Upper lobe of right lung (tissue), 1 donor: Measurements from ENCODE around the gene GPR107. TPM values are rescaled to one million over a fixed set of nuclear protein-coding genes. Genes with fewer than 3 reads are reported as not detected.

Source experiments
- ATAC-seq: fragments of 200-7000 bp; cut with Tn5 transposase; one replicate; pipeline ENCODE4 v1.9.1; 2020; ENCODE audit warnings: mild to moderate bottlenecking, moderate library complexity
- DNase-seq: peaks from one replicate; pipeline ENCODE4 v3.0.0-alpha.2; 2020
- H3K27ac ChIP-seq: fragments of 200-600 bp; one replicate; pipeline ENCODE4 v1.8.0; 2022
- H3K27me3 ChIP-seq: fragments of 200-600 bp; one replicate; pipeline ENCODE4 v1.8.0; 2022; ENCODE audit warnings: mild to moderate bottlenecking
- H3K36me3 ChIP-seq: fragments of 200-600 bp; one replicate; pipeline ENCODE4 v1.8.0; 2022
- H3K4me1 ChIP-seq: fragments of 200-600 bp; one replicate; pipeline ENCODE4 v1.8.0; 2022
- H3K4me3 ChIP-seq: fragments of 200-600 bp; one replicate; pipeline ENCODE4 v1.8.0; 2022; ENCODE audit warnings: mild to moderate bottlenecking
- H3K9me3 ChIP-seq: fragments of 200-600 bp; one replicate; pipeline ENCODE4 v1.8.0; 2022
- CTCF ChIP-seq: fragments of 200-600 bp; IDR thresholded peaks from one replicate; pipeline ENCODE4 v1.8.0; 2022; ENCODE audit warnings: antibody characterized with exemption
- intact Hi-C: fragments of 100-400 bp; cut with DNase I; formaldehyde crosslinking; loops from one replicate; pipeline ENCODE4 v1.11.0; 2022
- total RNA-seq: library from RNA; stranded (reverse); fragmentation: NEBNext Ultra II Directional; extraction: Animal tissue kit (Norgen Biotek cat#: 25700); gene quantifications from one replicate; pipeline ENCODE4 v1.2.1, GENCODE V29; 2021
- donor health status: DM: no; HTN: yes; CAD: no; lungs with severe emphysema.

Gene GPR107
- total RNA-seq, 1 donor from 2014 or later: 39.3 TPM

GRCh38 chr9:130042406-130042884 lies 11.3 kb upstream of the GPR107 start:
- intact Hi-C loops: loop anchor here (10.0 kb wide), 1 partner anchor 158 kb away; no protein-coding TSS in a partner anchor
- H3K4me1 ChIP-seq: peaks cover 41% of the 10 kb centered on the region
- H3K36me3 ChIP-seq: no peaks in the 10 kb centered on the region
- DNase-seq: peak; percentile 76
- no peaks in the 10 kb centered on the region for H3K27me3 ChIP-seq
- peak overlapping the region; percentile 89 for H3K27ac ChIP-seq
- peak overlapping the region; percentile 81 for H3K4me3 ChIP-seq
- TF ChIP-seq CTCF: no peak
- ATAC-seq: peak; percentile 63
- H3K9me3 ChIP-seq: no peaks in the 10 kb centered on the region

- no peaks in the 10 kb centered on the region for H3K27me3 ChIP-seq
- intact Hi-C loops: loop anchor here (10.0 kb wide), 1 partner anchor 158 kb away; no protein-coding TSS in a partner anchor
- peak within 1 kb of the TSS; percentile 89 for H3K27ac ChIP-seq
- H3K36me3 ChIP-seq: no peaks in the 10 kb centered on the region
- peaks cover 41% of the 10 kb centered on the region for H3K4me1 ChIP-seq
- peak within 1 kb of the TSS; percentile 81 for H3K4me3 ChIP-seq
- no peak for TF ChIP-seq CTCF
- no peaks in the 10 kb centered on the region for H3K9me3 ChIP-seq
- DNase-seq (peak; percentile 91), ATAC-seq (peak; percentile 95)
Measured at GRCh38 chr9:130042885-130043653, 10.6 kb upstream of the GPR107 start, which contains the start of gene FNBP1. FNBP1 (minus strand) TSS chr9:130043189; CDS start chr9:130042975, 214 bp downstream.

DNA sequence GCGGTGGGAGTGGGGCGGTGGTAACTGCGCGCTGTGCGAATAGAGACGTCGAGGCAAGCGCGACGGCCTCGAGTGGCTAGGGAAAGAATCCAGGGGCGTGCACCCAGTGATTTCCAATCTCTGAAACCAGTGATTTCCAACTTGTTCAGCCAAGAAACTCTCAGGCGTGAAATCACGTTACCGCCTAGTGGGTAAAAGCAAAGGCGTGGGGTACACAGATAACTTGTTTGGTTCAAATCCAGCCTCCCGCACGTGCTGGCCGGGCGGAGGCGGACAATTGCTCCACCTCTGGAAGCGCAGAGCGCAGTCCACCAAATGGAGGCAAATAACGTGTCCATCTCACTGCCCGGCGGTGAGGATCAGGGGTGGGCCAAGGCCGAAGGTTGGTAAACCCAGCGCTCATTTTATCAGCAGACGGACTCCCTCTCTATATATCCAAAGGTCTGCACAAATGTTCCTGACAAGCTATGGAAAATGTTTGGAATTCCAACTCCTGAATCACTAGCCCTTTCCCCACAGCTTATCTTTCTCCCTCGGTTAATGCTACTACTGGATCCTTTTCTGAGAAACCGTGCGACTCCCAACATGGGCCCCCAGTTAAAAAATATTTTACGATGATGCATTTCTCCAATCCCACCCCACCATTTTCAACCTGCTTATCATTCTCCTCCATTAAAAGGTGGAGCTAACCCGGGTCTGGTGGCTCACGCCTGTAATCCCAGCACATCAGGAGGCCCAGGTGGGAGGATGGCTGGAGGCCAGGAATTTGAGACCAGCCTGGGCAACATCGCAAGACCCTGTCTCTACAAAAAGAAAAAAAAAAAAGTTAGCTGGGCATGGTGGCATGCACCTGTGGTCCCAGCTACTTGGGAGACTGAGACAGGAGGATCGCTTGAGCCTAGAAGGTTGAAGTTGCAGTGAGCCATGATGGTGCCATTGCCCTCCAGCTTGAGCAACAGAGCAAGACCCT lies 9.8 kb upstream of the GPR107 start:
- H3K4me3 ChIP-seq: peak overlapping the region; percentile 81
- H3K4me1 ChIP-seq: peaks cover 40% of the 10 kb centered on the region
- peak overlapping the region; percentile 89 for H3K27ac ChIP-seq
- no peak for DNase-seq
- no peaks in the 10 kb centered on the region for H3K36me3 ChIP-seq
- intact Hi-C loops: loop anchor here (10.0 kb wide), 1 partner anchor 159 kb away; no protein-coding TSS in a partner anchor
- ATAC-seq: peak; percentile 7
- H3K9me3 ChIP-seq: no peaks in the 10 kb centered on the region
- no peak for TF ChIP-seq CTCF
- no peaks in the 10 kb centered on the region for H3K27me3 ChIP-seq

GRCh38 chr9:130045725-130046450 lies 7.8 kb upstream of the GPR107 start:
- Histone ChIP-seq H3K4me1 (peaks cover 27% of the 10 kb centered on the region), H3K36me3 (no peaks in the 10 kb centered on the region), H3K27ac (peak overlapping the region; percentile 89), H3K27me3 (no peaks in the 10 kb centered on the region), H3K9me3 (no peaks in the 10 kb centered on the region), H3K4me3 (no peak overlapping the region)
- ATAC-seq (no peak), DNase-seq (no peak)
- intact Hi-C loops: loop anchor here (10.0 kb wide), 1 partner anchor 161 kb away; no protein-coding TSS in a partner anchor
- TF ChIP-seq CTCF: no peak
